Stimulated activated CD8-positive, alpha-beta memory T cell treated with anti-CD3 and anti-CD28 coated beads, Interleukin-7, amount 100 ng/mL, for 24 hours (primary cell): ENCODE data around the gene ATP2B2.

Experiments
- DNase-seq: peaks from one replicate; pipeline ENCODE4 v3.0.0-alpha.2; 2020; ENCODE audit warnings: low read depth

ATP2B2 gene

DNA sequence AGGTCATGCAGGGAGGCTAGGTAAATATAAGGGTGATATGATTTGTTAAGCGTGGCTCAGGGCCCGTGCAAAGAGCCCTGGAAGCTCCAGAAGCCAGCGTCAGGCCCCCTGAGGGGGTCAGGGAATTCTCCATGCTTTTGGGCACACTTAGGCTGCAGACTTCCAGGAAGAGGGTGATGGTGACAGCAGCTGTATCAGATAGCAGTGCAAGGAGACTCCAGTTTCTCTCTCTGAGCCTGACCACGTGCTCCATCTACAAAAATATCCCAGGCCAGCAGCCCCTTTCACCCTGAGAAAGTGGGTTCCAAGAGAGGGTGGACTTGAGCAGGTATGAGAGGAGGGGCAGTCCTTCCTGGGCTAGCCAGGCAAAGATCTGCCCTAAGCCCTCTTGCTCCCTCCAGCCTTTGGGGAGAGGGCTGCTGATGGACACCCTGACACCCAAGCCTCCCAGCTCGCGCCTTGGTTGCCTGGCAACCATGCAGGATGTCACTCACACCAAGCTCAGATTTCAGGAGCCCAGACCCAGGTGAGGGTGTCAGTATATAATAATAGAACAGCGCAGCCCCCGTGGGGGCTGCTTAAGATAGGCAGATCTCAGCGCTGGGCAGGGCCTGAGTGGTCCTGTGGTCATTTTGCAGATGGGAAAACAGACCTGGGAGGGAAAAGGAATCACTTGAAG is 35.8 kb downstream of the ATP2B2 start:
- DNase-seq = no peak

DNA sequence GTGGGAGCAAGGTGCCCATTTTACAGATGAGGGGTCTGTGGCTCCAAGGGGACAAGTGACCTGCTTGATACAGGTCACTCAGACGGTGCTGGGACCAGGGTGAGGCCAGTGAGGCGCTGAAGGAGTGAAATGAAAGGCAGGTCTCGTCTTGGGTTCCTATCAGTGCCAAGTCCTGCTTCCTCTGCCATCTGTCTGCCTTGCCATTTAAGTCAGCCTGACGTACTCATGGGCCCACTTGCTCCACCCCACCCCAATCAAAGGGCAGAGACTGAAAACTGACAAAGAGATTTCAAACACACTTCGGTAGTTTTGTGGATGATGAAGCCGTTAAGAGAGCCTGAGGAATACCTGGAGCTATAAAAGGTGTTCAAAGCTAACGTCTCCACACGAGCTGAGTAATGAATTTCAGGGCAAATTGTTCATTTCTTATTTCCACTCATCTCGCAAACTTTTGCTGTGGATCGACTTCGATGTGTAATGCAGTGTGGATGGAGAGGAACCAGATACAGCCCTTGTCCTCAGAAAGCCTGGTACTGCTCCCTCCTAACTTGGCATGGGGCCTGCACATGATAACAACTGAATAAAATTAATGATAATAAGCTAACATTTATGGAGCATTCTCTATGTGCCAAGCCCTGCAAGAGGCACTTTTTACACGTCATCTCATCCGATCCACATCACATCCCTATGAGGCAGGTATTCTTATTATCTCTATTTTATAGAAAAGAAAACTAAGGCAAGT is 36.6 kb downstream of the ATP2B2 start:
- DNase-seq = no peak

DNA sequence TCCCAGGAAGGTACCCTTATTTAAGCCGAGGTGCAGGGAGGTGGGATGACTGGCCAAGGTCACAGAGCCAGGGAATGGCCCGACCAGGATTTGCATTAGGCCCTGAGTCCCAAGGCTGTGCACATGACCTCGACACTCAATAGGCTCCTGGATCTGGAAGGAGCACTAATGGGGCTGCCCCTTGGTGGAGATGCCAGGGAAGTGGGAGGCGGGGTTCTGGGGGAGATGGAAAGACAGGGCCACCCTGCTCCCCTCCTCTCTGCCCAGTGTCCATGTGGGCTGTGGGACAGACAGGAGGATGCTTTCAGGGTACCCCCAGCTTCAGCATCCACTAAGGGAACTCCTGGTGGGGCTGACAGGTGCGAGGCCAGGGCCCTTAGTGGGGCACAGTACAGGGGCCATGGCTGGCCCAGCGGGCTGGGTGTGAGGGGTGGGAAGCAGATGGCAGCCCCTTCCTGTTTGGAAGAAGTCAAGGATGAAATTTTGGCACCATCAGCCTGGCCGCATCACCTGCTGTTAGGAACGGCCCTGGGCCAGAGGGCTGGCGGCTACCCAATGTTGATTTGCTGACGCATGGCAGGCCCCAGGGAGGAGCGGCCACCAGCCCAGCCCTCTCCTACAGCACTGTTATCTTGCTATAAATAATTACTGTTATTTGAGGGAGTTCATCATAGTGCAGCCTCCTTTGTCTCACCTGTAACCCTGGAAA is 37.3 kb downstream of the ATP2B2 start:
- DNase-seq = no peak

DNA sequence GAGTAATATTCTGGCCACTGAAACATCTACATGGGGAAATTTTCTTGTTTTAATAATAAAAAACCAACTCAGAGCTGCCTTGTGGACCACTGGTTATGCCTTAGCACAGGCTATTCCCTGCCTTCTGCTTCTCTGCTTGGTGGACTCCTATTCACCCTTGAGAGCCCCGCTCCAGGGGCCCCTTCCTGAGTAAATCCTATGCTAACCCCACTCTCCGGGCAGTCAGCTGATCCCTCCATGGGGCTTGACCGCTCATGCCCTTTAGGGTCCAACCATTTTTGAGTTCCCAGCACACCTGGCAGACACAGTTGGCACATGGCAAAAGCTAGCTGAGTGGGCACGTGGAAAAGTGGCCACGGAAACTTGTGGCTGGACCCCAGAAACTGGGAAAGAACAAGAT is 38.2 kb downstream of the ATP2B2 start:
- no peak for DNase-seq

DNA sequence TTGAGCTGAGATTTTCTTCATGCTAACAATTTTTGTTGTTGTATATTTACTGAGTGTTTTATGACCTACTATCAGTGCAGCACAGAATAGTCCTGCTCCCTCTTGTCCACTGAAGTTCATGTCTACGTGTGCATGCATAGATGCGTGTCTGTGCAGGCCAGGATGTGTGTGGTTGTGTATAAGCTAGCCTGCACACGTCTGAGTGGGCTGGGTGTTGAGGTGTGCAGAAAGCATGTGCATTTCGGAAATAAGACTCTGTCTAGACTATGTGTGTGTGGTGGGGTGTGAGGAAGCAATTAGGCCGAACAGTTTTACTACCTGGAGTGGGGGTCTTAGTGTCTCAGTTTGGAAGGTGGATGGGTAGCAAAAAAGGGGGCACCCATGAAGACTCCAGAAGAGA is 39.2 kb downstream of the ATP2B2 start:
- DNase-seq = no peak

- DNase-seq = no peak
Observed at GRCh38 chr3:10465161-10465560, 40.2 kb downstream of the ATP2B2 start.

GRCh38 chr3:10463533-10464434 is 41.6 kb downstream of the ATP2B2 start:
- no peak for DNase-seq

DNA sequence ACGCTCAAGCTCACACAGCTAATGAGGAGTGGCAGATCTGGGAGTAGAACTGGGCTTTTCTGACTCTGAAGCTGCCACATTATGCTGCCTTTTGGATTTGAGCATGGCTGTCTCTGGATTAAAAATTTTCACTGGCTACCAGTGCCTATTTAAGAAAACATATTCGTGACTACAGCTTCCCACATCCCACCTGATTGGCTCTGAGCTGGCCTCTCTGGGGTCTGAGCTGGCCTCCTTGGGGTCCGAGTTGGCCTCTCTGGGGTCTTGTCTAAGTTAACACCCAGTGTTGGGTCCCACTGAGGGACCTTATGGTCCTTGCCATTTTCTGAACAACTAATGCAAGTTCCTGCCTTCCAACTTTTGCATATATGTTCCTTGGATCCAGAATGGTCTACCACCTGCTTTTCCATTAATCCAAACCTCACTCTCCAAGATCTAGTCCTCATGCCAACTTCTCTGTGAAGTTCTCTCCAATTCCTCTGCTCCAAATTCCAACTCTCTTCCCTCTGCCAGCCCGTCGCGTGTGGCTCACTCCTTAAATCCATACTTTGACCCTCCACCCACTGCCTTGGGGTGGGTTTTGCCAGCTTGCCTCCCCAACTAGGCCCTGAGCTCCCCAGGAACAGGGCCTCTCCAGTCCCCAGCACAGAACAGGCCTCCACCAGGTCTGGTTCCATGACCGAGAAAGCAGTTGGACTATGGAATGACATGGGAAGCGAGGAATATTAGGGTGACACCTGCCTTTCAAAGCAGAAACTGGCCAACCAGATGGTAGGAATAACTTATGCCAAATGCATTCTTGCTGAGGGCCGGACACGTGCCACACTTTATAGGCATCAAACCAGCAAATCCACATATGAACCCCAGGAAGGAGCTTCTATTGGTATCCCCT is 42.5 kb downstream of the ATP2B2 start:
- no peak for DNase-seq

GRCh38 chr3:10460951-10461545 is 44.3 kb downstream of the ATP2B2 start:
- no peak for DNase-seq

GRCh38 chr3:10459954-10460754 is 45.2 kb downstream of the ATP2B2 start:
- peak; percentile 8 for DNase-seq

- no peak for DNase-seq
Observed at GRCh38 chr3:10457560-10457959, 47.8 kb downstream of the ATP2B2 start.

GRCh38 chr3:10456981-10457380 is 48.4 kb downstream of the ATP2B2 start:
- DNase-seq = no peak

GRCh38 chr3:10455545-10455914 is 49.9 kb downstream of the ATP2B2 start:
- DNase-seq = no peak

DNA sequence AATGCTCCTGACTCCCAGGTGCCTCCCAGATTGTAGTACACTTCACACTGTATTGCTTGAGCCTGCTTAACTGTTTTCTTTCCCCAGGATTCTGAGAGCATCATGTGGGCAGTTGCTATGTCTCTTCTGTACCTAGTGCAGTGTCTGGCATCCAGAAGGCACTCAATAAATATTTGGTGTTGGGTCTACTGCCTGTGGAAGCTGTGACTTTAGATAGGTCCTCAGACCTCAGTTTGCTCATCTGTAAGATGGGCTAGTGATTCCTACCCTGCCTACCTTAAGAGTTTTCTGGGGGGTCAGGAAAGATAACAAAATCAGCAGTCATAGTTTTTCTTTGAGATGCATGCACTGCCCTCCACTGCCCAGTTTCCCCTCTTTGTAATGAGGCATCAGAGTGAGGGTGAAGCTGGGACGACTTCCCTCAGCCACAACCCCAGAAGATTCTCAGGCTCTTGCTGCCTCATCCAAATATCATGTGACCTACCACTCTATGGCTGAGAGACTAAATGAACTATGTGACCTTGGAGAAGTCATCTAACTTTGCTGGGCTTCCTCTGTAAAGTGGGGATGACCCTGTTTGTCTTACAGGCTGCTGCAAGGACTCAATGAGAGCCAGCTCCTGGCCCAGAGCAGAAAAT is 50.4 kb downstream of the ATP2B2 start:
- DNase-seq = no peak

DNA sequence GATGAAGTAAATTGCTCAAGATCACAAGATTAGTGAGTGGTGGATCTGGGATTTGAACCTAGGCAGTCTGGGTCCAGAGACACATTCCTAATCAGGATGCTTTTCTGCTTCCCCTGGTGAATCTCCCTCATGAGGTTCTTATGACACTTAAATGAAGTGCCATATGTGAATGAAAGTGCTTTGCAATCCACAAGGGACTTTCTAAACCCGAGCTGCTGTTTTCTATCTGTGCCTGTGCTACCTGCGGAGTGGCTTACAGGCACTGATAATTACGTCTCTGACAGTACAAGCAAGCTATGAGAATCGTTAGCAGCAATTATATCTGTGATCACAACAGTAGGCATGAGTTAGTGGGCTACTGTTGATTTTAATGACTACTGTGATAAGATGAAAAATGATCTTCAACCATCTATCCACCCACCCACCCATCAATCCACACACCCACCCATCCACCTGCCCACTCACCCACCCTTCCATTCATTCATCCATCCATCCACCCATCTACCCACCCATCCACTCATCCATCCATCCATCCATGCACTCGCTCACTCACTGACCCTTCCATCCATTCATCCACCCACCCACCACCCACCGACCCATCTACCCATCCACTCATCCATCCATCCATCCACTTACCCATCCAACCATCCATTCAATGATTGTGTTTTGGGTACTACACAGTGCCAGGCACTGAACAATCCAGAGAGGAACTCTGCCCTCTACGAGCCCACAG is 51.8 kb downstream of the ATP2B2 start:
- no peak for DNase-seq

GRCh38 chr3:10450494-10451440 is 54.6 kb downstream of the ATP2B2 start:
- DNase-seq = no peak

DNA sequence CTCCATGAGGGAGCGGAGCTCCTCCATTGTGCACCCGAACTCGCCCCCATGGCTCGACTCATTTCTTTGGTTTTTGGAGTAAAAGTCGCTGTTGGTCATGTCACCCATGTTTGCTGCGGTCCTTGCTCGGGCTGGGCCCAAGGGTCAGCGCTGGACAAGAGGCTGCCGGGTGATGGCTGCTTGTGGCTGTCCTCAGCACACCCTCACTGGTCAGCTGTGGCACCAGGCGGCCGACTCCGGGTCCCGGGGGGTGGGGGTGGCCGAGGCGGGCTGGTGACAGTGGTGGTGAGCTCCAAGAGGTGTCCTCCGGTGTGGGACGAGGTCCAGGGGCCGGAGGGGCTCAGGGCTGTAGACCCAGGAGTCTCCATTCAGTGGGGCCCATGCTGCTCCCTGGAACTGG is 56.0 kb downstream of the ATP2B2 start:
- no peak for DNase-seq

- no peak for DNase-seq
Observed at GRCh38 chr3:10448544-10448943, 56.8 kb downstream of the ATP2B2 start.
